Fibroblast of lung (primary cell): ENCODE data around the gene BLZF1. TPM values are rescaled to one million over a fixed set of nuclear protein-coding genes. Genes with fewer than 3 reads are reported as not detected.
"Not testable (repeated sequence)": the region's sequence is repeated elsewhere in the genome, so short reads cannot be mapped to it uniquely, and the experiment has no call there.

Source experiments
- DNase-seq, 2 donors: peaks; one replicate each; pipeline versions ENCODE4 v3.0.0 to v3.0.0-alpha.2; 2010; ENCODE audit warnings: low read depth in 2 of 2
- H2AFZ ChIP-seq: 2 replicates; pipeline ENCODE4 v1.5.1; 2012; ENCODE audit warnings: low read length, control low read depth, inconsistent platforms
- H3K27ac ChIP-seq: 2 replicates; pipeline ENCODE4 v1.5.1; 2011; ENCODE audit warnings: low read length, control low read depth; ENCODE audit not compliant: insufficient read depth
- H3K27me3 ChIP-seq: 2 replicates; pipeline ENCODE4 v1.5.1; 2011; ENCODE audit warnings: mild to moderate bottlenecking, low read length; ENCODE audit not compliant: control insufficient read depth, insufficient read depth
- H3K36me3 ChIP-seq: 2 replicates; pipeline ENCODE4 v1.5.1; 2011; ENCODE audit warnings: low read length; ENCODE audit not compliant: control insufficient read depth, insufficient read depth
- H3K4me1 ChIP-seq: 2 replicates; pipeline ENCODE4 v1.5.1; 2011; ENCODE audit warnings: low read length; ENCODE audit not compliant: control insufficient read depth, insufficient read depth; ENCODE audit errors: extremely low read depth
- H3K4me2 ChIP-seq: 2 replicates; pipeline ENCODE4 v1.5.1; 2011; ENCODE audit warnings: low read length, control low read depth; ENCODE audit not compliant: insufficient read depth; ENCODE audit errors: extremely low read depth
- H3K4me3 ChIP-seq, 4 experiments: fragments of 200-600 bp in 1 of 4; sonication (generic) in 1 of 4; replicated peaks in 1 of 4; 2 replicates each; pipeline ENCODE4 v1.5.1; 2011 to 2016; ENCODE audit warnings: low read length in 4 of 4, low read depth in 3 of 4, mild to moderate bottlenecking in 3 of 4, control low read depth in 2 of 4, inconsistent platforms in 1 of 4, mixed read lengths in 1 of 4; ENCODE audit not compliant: insufficient read depth in 1 of 4; ENCODE audit errors: control extremely low read depth in 1 of 4
- H3K79me2 ChIP-seq: 2 replicates; pipeline ENCODE4 v1.5.1; 2012; ENCODE audit warnings: mild to moderate bottlenecking, low read length, inconsistent platforms; ENCODE audit not compliant: control insufficient read depth, insufficient read depth
- H3K9ac ChIP-seq: 2 replicates; pipeline ENCODE4 v1.5.1; 2011; ENCODE audit warnings: mild to moderate bottlenecking, low read length, control low read depth; ENCODE audit not compliant: insufficient read depth
- H3K9me3 ChIP-seq: 2 replicates; pipeline ENCODE4 v1.5.1; 2012; ENCODE audit warnings: low read depth, low read length; ENCODE audit not compliant: control insufficient read depth, insufficient read depth
- H4K20me1 ChIP-seq: 2 replicates; pipeline ENCODE4 v1.5.1; 2011; ENCODE audit warnings: low read length; ENCODE audit not compliant: control insufficient read depth, insufficient read depth; ENCODE audit errors: extremely low read depth
- CTCF ChIP-seq, 2 donors: IDR thresholded peaks in 1 of 2; conservative IDR thresholded peaks in 1 of 2; 1 replicate in 1 of 2; 2 replicates in 1 of 2; pipeline ENCODE4 v1.5.1; 2011 to 2012; ENCODE audit warnings: low read length in 2 of 2, control low read depth in 1 of 2, inconsistent platforms in 1 of 2, low read depth in 1 of 2, mild to moderate bottlenecking in 1 of 2
- EZH2 ChIP-seq: IDR thresholded peaks from 2 replicates; pipeline ENCODE4 v1.5.1; 2012; ENCODE audit warnings: low read length, control low read depth, mild to moderate bottlenecking; ENCODE audit errors: missing control alignments
- polyA plus RNA-seq, 2 donors: library from polyadenylated mRNA; depleted of rRNA in 1 of 2; stranded (reverse) in 1 of 2; unstranded in 1 of 2; fragments of >200 nt; gene quantifications; 2 replicates each; pipeline ENCODE4 v1.2.1, GENCODE V29; 2011 to 2012; ENCODE audit warnings: missing spikeins in 1 of 2
- total RNA-seq: library from RNA; depleted of rRNA; stranded (reverse); fragments of >200 nt; gene quantifications from 2 replicates; pipeline ENCODE4 v1.2.1, GENCODE V29; 2014

BLZF1 gene
- total and polyA plus RNA-seq, 2 donors (not counting 1 experiment from before 2014, with no cell fraction given), result 27.1 to 28.0 TPM

DNA sequence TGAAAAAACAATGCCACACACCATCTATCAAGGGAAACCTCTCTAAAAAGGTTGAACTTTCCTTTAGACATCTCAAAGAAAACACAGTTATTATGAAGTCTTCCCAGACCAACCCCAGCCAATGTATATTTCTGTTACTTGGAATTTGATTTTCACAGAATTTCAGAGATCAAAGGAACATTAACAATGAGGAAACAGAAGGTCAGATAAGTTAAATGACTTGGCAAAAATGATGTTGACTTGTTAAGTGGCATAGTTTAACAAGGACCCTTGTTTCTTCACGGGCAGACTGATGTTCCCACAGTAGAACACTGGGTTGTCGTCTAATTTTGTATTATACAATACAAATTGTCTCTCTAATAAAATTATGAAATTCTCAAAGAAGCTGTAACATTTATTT lies 29.4 kb upstream of the BLZF1 start:
- no peaks in the 10 kb centered on the region for H4K20me1 ChIP-seq

GRCh38 chr1:169339773-169340172 lies 28.2 kb upstream of the BLZF1 start:
- Histone ChIP-seq H3K27ac (no peak overlapping the region), H3K4me3 (no peak overlapping the region), H3K4me2 (no peak overlapping the region), H3K79me2 (no peaks in the 10 kb centered on the region), H3K4me1 (no peaks in the 10 kb centered on the region), H3K9ac (no peak overlapping the region), H3K27me3 (no peaks in the 10 kb centered on the region), H3K36me3 (no peaks in the 10 kb centered on the region), H3K9me3 (no peaks in the 10 kb centered on the region), H4K20me1 (no peaks in the 10 kb centered on the region), H2AFZ (no peak overlapping the region)
- no peak for DNase-seq
- no peak for TF ChIP-seq EZH2
- no peak for TF ChIP-seq CTCF (conservative IDR thresholded peaks at IDR 0.05 in 1 of 2, IDR thresholded peaks at IDR 0.05 in 1 of 2; ENCODE audit: low read depth in 1 of 2, low read length in 2 of 2)

More for the DNA sequence above, 29.4 kb upstream of the BLZF1 start:
- no peak overlapping the region for H3K27ac ChIP-seq
- no peak overlapping the region for H3K4me2 ChIP-seq
- H2AFZ ChIP-seq, result no peak overlapping the region
- DNase-seq, result no peak
- no peaks in the 10 kb centered on the region for H3K9me3 ChIP-seq
- H3K4me1 ChIP-seq, result no peaks in the 10 kb centered on the region
- no peak for TF ChIP-seq EZH2
- TF ChIP-seq CTCF (conservative IDR thresholded peaks at IDR 0.05 in 1 of 2, IDR thresholded peaks at IDR 0.05 in 1 of 2; ENCODE audit: low read depth in 1 of 2, low read length in 2 of 2), result no peak
- H3K27me3 ChIP-seq, result no peaks in the 10 kb centered on the region
- no peaks in the 10 kb centered on the region for H3K36me3 ChIP-seq
- no peaks in the 10 kb centered on the region for H3K79me2 ChIP-seq
- H3K9ac ChIP-seq, result no peak overlapping the region
- H3K4me3 ChIP-seq, result no peak overlapping the region

GRCh38 chr1:169340882-169341281 lies 27.1 kb upstream of the BLZF1 start:
- no peak for DNase-seq
- Histone ChIP-seq H3K36me3 (no peaks in the 10 kb centered on the region), H3K4me3 (no peak overlapping the region), H3K9ac (no peak overlapping the region), H3K27me3 (no peaks in the 10 kb centered on the region), H3K4me1 (no peaks in the 10 kb centered on the region), H3K79me2 (no peaks in the 10 kb centered on the region), H3K27ac (no peak overlapping the region), H2AFZ (no peak overlapping the region), H3K4me2 (no peak overlapping the region), H3K9me3 (no peaks in the 10 kb centered on the region), H4K20me1 (no peaks in the 10 kb centered on the region)
- TF ChIP-seq EZH2 (no peak), CTCF (conservative IDR thresholded peaks at IDR 0.05 in 1 of 2, IDR thresholded peaks at IDR 0.05 in 1 of 2; ENCODE audit: low read depth in 1 of 2, low read length in 2 of 2) (no peak)

DNA sequence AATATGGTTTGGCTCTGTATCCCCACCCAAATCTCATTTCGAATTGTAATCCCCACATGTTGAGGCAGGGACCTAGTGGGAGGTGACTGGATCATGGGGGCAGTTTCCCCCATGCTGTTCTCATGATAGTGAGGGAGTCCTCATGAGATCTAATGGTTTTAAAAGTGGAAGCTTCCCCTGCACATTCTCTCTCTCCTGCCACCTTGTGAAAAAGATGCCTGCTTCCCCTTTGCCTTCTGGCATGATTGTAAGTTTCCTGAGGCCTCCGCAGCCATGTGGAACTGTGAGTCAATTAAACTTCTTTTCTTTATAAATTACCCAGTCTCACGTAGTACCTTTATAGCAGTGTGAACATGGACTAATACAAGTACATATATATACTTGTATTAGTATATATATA lies 25.9 kb upstream of the BLZF1 start:
- not testable (repeated sequence) for H3K9ac ChIP-seq, H3K9me3 ChIP-seq, DNase-seq

More for the DNA sequence above, 25.9 kb upstream of the BLZF1 start:
- not testable (repeated sequence) for H3K4me1 ChIP-seq, H3K27ac ChIP-seq, H3K36me3 ChIP-seq, H3K27me3 ChIP-seq, H3K4me3 ChIP-seq, H4K20me1 ChIP-seq, H3K4me2 ChIP-seq, H2AFZ ChIP-seq, H3K79me2 ChIP-seq
